VCaP (cell line): ENCODE results near the gene FBXL4.

Source experiments
- H3K27ac ChIP-seq: fragments of 450-650 bp; 2 replicates; pipeline ENCODE4 v1.5.1; 2017
- CTCF ChIP-seq: fragments of 450-650 bp; conservative IDR thresholded peaks from 2 replicates; pipeline ENCODE4 v1.5.1; 2017; ENCODE audit warnings: mild to moderate bottlenecking, moderate library complexity

The FBXL4 gene

GRCh38 chr6:98843271-98844243, 104.2 kb downstream of the FBXL4 start:
- no peak overlapping the region for H3K27ac ChIP-seq
- TF ChIP-seq CTCF = no peak

GRCh38 chr6:98842342-98843180, 105.2 kb downstream of the FBXL4 start:
- no peak overlapping the region for H3K27ac ChIP-seq
- no peak for TF ChIP-seq CTCF

- no peak for TF ChIP-seq CTCF
Observed at GRCh38 chr6:98841621-98842341, 106.0 kb downstream of the FBXL4 start.

GRCh38 chr6:98840996-98841513, 106.7 kb downstream of the FBXL4 start:
- no peak for TF ChIP-seq CTCF
- H3K27ac ChIP-seq = no peak overlapping the region

More at GRCh38 chr6:98841621-98842341, 106.0 kb downstream of the FBXL4 start:
- H3K27ac ChIP-seq = no peak overlapping the region

- H3K27ac ChIP-seq = no peak overlapping the region
- TF ChIP-seq CTCF = no peak
Observed at GRCh38 chr6:98840385-98840784, 107.4 kb downstream of the FBXL4 start.

GRCh38 chr6:98839781-98840361, 107.9 kb downstream of the FBXL4 start:
- H3K27ac ChIP-seq = no peak overlapping the region
- TF ChIP-seq CTCF = peak; percentile 75
